ENCODE results near the gene GUCY1A1. TPM values are rescaled to one million over a fixed set of nuclear protein-coding genes. Genes with fewer than 3 reads are reported as not detected.

The GUCY1A1 gene
- total RNA-seq, 6 experiments from 2014 or later = 3.7 to 7.8 (median 6.5) TPM

DNA sequence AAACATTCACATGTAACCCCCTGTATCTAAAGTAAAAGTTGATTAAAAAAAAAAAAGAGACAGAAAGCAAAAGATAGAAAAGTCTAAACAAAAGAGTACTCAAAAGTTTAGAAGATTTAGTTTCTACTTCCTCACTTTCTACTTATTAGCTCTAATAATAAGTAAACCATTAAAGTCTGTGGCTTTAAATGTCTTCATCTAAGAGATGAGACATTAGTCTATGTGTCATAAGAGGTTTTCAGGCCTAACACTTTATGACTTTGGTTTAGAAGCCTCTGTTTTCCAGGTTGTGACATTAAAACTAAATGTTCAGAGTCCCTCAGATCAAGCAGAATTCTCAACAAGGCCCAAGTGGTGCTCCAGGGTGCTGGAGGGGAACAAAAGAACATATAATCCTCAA lies 42.2 kb upstream of the GUCY1A1 start:
- intact Hi-C loops (cut with DNase I) = no loop called here
- H3K36me3 ChIP-seq = no peaks in the 10 kb centered on the region
- no peak for TF ChIP-seq POLR2A (IDR thresholded peaks at IDR 0.05)
- TF ChIP-seq, protein P1, sequence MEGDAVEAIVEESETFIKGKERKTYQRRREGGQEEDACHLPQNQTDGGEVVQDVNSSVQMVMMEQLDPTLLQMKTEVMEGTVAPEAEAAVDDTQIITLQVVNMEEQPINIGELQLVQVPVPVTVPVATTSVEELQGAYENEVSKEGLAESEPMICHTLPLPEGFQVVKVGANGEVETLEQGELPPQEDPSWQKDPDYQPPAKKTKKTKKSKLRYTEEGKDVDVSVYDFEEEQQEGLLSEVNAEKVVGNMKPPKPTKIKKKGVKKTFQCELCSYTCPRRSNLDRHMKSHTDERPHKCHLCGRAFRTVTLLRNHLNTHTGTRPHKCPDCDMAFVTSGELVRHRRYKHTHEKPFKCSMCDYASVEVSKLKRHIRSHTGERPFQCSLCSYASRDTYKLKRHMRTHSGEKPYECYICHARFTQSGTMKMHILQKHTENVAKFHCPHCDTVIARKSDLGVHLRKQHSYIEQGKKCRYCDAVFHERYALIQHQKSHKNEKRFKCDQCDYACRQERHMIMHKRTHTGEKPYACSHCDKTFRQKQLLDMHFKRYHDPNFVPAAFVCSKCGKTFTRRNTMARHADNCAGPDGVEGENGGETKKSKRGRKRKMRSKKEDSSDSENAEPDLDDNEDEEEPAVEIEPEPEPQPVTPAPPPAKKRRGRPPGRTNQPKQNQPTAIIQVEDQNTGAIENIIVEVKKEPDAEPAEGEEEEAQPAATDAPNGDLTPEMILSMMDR (IDR thresholded peaks at IDR 0.05) = no peak
- H3K4me3 ChIP-seq = no peak overlapping the region
- no peaks in the 10 kb centered on the region for H3K27me3 ChIP-seq
- H3K4me1 ChIP-seq = no peaks in the 10 kb centered on the region
- DNase-seq (no peak), ATAC-seq (no peak)
- H3K9me3 ChIP-seq = no peaks in the 10 kb centered on the region
- H3K27ac ChIP-seq = no peak overlapping the region

DNA sequence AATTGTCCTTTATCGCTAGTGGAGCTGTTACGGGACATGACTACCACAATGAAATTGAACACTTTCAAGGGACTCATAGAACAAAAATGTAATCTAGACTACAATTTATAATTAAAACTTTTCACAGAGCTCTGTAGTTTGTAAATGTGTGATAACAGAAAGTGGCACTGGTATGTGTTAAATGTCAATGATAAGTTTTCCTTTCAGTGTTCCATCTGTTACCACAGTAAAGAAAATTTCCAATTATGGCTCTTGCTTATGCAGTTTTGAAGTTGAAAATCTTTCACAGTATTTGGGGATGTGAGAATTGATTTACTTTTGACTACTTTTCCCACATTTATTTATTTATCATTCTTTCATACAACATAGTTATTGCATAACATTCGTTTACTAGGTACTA lies 40.1 kb upstream of the GUCY1A1 start:
- TF ChIP-seq POLR2A (IDR thresholded peaks at IDR 0.05) = no peak
- TF ChIP-seq, protein P1 (IDR thresholded peaks at IDR 0.05) = no peak
- DNase-seq (no peak), ATAC-seq (no peak)
- Histone ChIP-seq H3K27ac (no peak overlapping the region), H3K4me1 (no peaks in the 10 kb centered on the region), H3K4me3 (no peak overlapping the region), H3K9me3 (no peaks in the 10 kb centered on the region), H3K36me3 (no peaks in the 10 kb centered on the region), H3K27me3 (no peaks in the 10 kb centered on the region)
- 61% methylated on average over 3 of the region's 3 CpGs for WGBS (ENCODE audit: insufficient coverage, low coverage, low lambda C conversion rate, missing lambda C conversion rate)
- intact Hi-C loops (cut with DNase I) = no loop called here

DNA sequence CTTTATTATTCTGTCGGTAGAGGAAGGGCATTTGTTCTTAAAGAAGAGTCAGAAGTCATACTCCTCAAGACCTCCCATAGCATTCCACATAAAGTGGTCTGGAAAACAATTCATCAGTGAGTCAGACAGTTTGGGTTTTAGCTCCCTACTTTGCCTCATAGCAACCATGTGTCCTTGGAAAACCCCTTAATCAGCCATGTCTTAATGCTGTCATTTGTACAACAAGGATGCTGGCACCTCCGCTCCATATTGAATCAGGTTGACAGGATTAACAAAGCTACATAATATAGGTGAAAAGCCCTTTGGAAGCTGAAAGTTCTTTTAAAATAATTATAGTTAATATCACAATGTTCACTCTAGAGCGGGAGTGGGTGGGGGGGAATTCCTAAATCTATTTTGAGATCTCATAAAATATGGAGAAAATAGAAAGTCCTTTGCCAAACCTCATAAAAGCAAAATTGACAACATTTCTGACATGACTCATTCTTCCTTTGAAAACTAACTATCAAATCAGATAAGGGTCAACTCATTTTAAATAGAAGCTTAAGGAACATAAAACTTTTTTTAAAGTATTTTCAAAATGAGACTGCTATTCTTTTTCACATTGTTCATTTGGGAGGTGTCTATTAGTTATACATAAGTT lies 37.3 kb upstream of the GUCY1A1 start:
- H3K27ac ChIP-seq = no peak overlapping the region

DNA sequence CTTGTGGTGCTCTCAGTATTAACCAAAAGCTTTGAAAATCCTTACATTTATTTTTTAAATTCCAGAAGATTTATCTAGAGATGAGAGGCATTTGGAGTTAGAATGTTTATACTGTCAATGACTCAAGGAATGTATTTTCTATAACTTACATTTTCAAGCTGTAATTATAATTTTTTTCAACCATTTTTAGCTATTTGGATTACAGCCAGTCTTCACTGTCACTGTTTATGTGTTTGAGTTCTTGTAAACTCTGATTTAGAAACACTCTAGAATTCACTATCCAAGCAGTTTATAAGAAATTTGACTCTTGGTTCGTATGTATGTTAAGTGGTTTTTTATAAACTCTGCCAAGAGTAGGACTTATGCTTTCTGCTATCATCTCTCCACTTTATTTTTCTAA lies 36.7 kb upstream of the GUCY1A1 start:
- no peaks in the 10 kb centered on the region for H3K9me3 ChIP-seq
- no peak overlapping the region for H3K27ac ChIP-seq
- H3K36me3 ChIP-seq = no peaks in the 10 kb centered on the region
- intact Hi-C loops (cut with DNase I) = no loop called here
- DNase-seq = no peak
- TF ChIP-seq, protein P1 (IDR thresholded peaks at IDR 0.05) = no peak
- TF ChIP-seq POLR2A (IDR thresholded peaks at IDR 0.05) = no peak
- ATAC-seq = no peak
- no peaks in the 10 kb centered on the region for H3K27me3 ChIP-seq
- H3K4me1 ChIP-seq = no peaks in the 10 kb centered on the region
- H3K4me3 ChIP-seq = no peak overlapping the region
- WGBS (ENCODE audit: insufficient coverage, low coverage, low lambda C conversion rate, missing lambda C conversion rate) = 61% methylated on average over 1 of the region's 1 CpG

More for the DNA sequence above, 37.3 kb upstream of the GUCY1A1 start:
- Histone ChIP-seq H3K27me3 (no peaks in the 10 kb centered on the region), H3K9me3 (no peaks in the 10 kb centered on the region), H3K4me1 (no peaks in the 10 kb centered on the region), H3K36me3 (no peaks in the 10 kb centered on the region), H3K4me3 (no peak overlapping the region)
- intact Hi-C loops (cut with DNase I) = no loop called here
- WGBS (ENCODE audit: insufficient coverage, low coverage, low lambda C conversion rate, missing lambda C conversion rate) = 73% methylated on average over 2 of the region's 3 CpGs
- TF ChIP-seq, protein P1 (IDR thresholded peaks at IDR 0.05) = no peak
- TF ChIP-seq POLR2A (IDR thresholded peaks at IDR 0.05) = no peak
- DNase-seq (no peak), ATAC-seq (no peak)

Measured in right lobe of liver (tissue), 6 donors.